T-helper 22 cell (primary cell): ENCODE data around the gene PDE2A.

Experiments used
- DNase-seq: peaks from one replicate; pipeline ENCODE4 v3.0.0-alpha.2; 2020; ENCODE audit warnings: low read depth

Gene PDE2A

GRCh38 chr11:72704783-72705265 is 30.6 kb upstream of the PDE2A start:
- no peak for DNase-seq

GRCh38 chr11:72704028-72704782 is 30.0 kb upstream of the PDE2A start:
- DNase-seq = no peak

- no peak for DNase-seq
Measured at GRCh38 chr11:72703267-72704008, 29.2 kb upstream of the PDE2A start.

GRCh38 chr11:72702577-72703241 is 28.5 kb upstream of the PDE2A start:
- DNase-seq = no peak

GRCh38 chr11:72702096-72702495 is 27.9 kb upstream of the PDE2A start:
- DNase-seq = no peak

GRCh38 chr11:72701466-72701865 is 27.2 kb upstream of the PDE2A start:
- no peak for DNase-seq

- no peak for DNase-seq
Measured at GRCh38 chr11:72700146-72700545, 25.9 kb upstream of the PDE2A start.

- DNase-seq = no peak
Measured at GRCh38 chr11:72697814-72698213, 23.6 kb upstream of the PDE2A start.

- DNase-seq = no peak
Measured at GRCh38 chr11:72696866-72697700, 22.9 kb upstream of the PDE2A start.

GRCh38 chr11:72695354-72695753 is 21.1 kb upstream of the PDE2A start:
- no peak for DNase-seq

GRCh38 chr11:72693271-72693968 is 19.2 kb upstream of the PDE2A start:
- no peak for DNase-seq

- no peak for DNase-seq
Measured at GRCh38 chr11:72692498-72693237, 18.4 kb upstream of the PDE2A start.

GRCh38 chr11:72690166-72690565 is 15.9 kb upstream of the PDE2A start:
- no peak for DNase-seq

- no peak for DNase-seq
Measured at GRCh38 chr11:72688929-72689328, 14.7 kb upstream of the PDE2A start.

- no peak for DNase-seq
Measured at GRCh38 chr11:72688486-72688885, 14.3 kb upstream of the PDE2A start.

GRCh38 chr11:72687326-72687725 is 13.1 kb upstream of the PDE2A start:
- no peak for DNase-seq

- DNase-seq = no peak
Measured at GRCh38 chr11:72686639-72687220, 12.5 kb upstream of the PDE2A start.

- DNase-seq = no peak
Measured at GRCh38 chr11:72685560-72686480, 11.6 kb upstream of the PDE2A start.
